ENCODE measurements around the gene EYA4.

DNA sequence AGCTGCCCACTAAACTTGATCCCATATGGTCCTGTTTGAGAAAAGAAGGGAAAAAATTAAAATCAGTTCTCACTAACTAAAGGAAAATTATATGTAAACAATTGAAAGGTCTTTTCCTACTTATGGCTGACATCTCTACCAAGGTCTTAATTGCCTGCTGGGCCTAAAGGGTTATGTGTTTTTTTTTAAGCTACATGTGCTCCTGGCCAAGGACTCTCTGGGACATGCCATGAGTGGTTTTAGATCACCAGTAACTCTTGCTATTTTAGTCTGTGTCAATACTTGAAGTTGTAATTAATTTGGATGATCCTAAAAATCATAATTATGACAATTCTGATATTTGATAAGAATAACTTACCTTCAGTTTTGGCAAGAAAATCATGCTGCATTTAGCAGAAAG, 35.9 kb upstream of the EYA4 start:
- no peak for TF ChIP-seq CEBPB (IDR thresholded peaks at IDR 0.05)
- no peak for TF ChIP-seq POLR2A (IDR thresholded peaks at IDR 0.05; ENCODE audit: low read length)
- no peak for TF ChIP-seq EP300 (IDR thresholded peaks at IDR 0.05)
- no peak for TF ChIP-seq RNF2 (IDR thresholded peaks at IDR 0.05; ENCODE audit: borderline replicate concordance, low read depth)
- TF ChIP-seq CHD4 (IDR thresholded peaks at IDR 0.05; ENCODE audit: borderline replicate concordance), result no peak
